K562 (cell line): ENCODE measurements around the gene MCFD2.

Experiments
- CBX5 ChIP-seq: IDR thresholded peaks from 2 replicates; pipeline ENCODE4 v1.6.1; 2014; ENCODE audit warnings: low read depth, borderline replicate concordance
- FOXK1 ChIP-seq: sonication (generic); formaldehyde crosslinking; IDR thresholded peaks from 2 replicates; pipeline ENCODE4 v1.8.0; 2022; ENCODE audit warnings: missing genetic modification reagents, mild to moderate bottlenecking, borderline replicate concordance
- MYC ChIP-seq, 2 experiments: fragments of 250-450 bp in 1 of 2; sonication (Bioruptor Pico) in 1 of 2; IDR thresholded peaks; 2 replicates each; pipeline versions ENCODE4 v1.5.1 to v1.6.1; 2012 to 2021; ENCODE audit warnings: low read depth in 2 of 2, borderline replicate concordance in 1 of 2, improper control_type of control experiment in 1 of 2, low read length in 1 of 2, mild to moderate bottlenecking in 1 of 2, moderate library complexity in 1 of 2
- TF ChIP-seq, protein P1 (sequence below): sonication (generic); formaldehyde crosslinking; IDR thresholded peaks from 2 replicates; pipeline ENCODE4 v1.8.0; 2023; ENCODE audit warnings: missing genetic modification reagents, mild to moderate bottlenecking, borderline replicate concordance
- TF ChIP-seq, protein P2 (sequence below), 3 experiments: IDR thresholded peaks in 2 of 3; conservative IDR thresholded peaks in 1 of 3; 2 replicates each; pipeline ENCODE4 v1.5.1; 2011 to 2012; ENCODE audit warnings: low read length in 3 of 3, mild to moderate bottlenecking in 3 of 3, control low read depth in 2 of 3, improper control_type of control experiment in 1 of 3, inconsistent platforms in 1 of 3, low read depth in 1 of 3, mixed read lengths in 1 of 3, moderate library complexity in 1 of 3; ENCODE audit not compliant: insufficient read depth in 2 of 3

DNA sequence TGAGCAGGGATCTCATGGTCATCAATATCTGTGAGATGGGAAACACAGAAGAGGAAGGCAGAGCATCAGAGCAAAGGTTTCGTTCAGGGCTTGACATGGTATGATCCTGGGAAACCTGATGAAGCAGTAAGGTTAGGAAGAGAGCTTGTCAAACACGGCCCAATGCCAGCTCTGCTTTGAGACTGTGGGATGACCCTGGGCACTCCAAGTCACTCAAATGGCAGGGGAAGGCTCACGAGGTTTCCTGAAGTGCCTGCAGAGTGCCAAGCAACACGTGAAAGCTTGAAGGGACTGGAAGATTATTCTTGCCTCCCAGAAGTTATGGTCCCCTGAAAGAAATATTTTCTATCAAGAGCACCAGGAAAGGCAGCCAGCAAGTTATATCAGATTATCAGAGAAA, 6.5 kb downstream of the MCFD2 start:
- TF ChIP-seq, protein P1, sequence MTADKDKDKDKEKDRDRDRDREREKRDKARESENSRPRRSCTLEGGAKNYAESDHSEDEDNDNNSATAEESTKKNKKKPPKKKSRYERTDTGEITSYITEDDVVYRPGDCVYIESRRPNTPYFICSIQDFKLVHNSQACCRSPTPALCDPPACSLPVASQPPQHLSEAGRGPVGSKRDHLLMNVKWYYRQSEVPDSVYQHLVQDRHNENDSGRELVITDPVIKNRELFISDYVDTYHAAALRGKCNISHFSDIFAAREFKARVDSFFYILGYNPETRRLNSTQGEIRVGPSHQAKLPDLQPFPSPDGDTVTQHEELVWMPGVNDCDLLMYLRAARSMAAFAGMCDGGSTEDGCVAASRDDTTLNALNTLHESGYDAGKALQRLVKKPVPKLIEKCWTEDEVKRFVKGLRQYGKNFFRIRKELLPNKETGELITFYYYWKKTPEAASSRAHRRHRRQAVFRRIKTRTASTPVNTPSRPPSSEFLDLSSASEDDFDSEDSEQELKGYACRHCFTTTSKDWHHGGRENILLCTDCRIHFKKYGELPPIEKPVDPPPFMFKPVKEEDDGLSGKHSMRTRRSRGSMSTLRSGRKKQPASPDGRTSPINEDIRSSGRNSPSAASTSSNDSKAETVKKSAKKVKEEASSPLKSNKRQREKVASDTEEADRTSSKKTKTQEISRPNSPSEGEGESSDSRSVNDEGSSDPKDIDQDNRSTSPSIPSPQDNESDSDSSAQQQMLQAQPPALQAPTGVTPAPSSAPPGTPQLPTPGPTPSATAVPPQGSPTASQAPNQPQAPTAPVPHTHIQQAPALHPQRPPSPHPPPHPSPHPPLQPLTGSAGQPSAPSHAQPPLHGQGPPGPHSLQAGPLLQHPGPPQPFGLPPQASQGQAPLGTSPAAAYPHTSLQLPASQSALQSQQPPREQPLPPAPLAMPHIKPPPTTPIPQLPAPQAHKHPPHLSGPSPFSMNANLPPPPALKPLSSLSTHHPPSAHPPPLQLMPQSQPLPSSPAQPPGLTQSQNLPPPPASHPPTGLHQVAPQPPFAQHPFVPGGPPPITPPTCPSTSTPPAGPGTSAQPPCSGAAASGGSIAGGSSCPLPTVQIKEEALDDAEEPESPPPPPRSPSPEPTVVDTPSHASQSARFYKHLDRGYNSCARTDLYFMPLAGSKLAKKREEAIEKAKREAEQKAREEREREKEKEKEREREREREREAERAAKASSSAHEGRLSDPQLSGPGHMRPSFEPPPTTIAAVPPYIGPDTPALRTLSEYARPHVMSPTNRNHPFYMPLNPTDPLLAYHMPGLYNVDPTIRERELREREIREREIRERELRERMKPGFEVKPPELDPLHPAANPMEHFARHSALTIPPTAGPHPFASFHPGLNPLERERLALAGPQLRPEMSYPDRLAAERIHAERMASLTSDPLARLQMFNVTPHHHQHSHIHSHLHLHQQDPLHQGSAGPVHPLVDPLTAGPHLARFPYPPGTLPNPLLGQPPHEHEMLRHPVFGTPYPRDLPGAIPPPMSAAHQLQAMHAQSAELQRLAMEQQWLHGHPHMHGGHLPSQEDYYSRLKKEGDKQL, result no peak
- TF ChIP-seq, protein P2, sequence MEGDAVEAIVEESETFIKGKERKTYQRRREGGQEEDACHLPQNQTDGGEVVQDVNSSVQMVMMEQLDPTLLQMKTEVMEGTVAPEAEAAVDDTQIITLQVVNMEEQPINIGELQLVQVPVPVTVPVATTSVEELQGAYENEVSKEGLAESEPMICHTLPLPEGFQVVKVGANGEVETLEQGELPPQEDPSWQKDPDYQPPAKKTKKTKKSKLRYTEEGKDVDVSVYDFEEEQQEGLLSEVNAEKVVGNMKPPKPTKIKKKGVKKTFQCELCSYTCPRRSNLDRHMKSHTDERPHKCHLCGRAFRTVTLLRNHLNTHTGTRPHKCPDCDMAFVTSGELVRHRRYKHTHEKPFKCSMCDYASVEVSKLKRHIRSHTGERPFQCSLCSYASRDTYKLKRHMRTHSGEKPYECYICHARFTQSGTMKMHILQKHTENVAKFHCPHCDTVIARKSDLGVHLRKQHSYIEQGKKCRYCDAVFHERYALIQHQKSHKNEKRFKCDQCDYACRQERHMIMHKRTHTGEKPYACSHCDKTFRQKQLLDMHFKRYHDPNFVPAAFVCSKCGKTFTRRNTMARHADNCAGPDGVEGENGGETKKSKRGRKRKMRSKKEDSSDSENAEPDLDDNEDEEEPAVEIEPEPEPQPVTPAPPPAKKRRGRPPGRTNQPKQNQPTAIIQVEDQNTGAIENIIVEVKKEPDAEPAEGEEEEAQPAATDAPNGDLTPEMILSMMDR (IDR thresholded peaks at IDR 0.05 in 2 of 3, conservative IDR thresholded peaks at IDR 0.05 in 1 of 3; ENCODE audit: insufficient read depth in 2 of 3, low read depth in 1 of 3, low read length in 3 of 3), result no peak
- no peak for TF ChIP-seq FOXK1 (CRISPR knock-in tag)
- no peak for TF ChIP-seq CBX5
- TF ChIP-seq MYC (IDR thresholded peaks at IDR 0.05; ENCODE audit: low read depth, low read length), result no peak
- no peak for TF ChIP-seq MYC (CRISPR knock-in tag; IDR thresholded peaks at IDR 0.05; ENCODE audit: borderline replicate concordance, low read depth)
